GM19324 (cell line): Measurements from ENCODE around the gene PAPLN.

Experiments
- ATAC-seq: cut with Tn5 transposase; IDR thresholded peaks from one replicate; pipeline ENCODE4 v1.9.1; 2021; ENCODE audit warnings: mild to moderate bottlenecking, moderate library complexity; ENCODE audit not compliant: unreplicated experiment, low FRiP score

PAPLN gene

GRCh38 chr14:73227812-73228781 lies 9.2 kb upstream of the PAPLN start:
- ATAC-seq, result no peak

- no peak for ATAC-seq
Measured at GRCh38 chr14:73230051-73230450, 7.3 kb upstream of the PAPLN start.

GRCh38 chr14:73231981-73232851 lies 5.1 kb upstream of the PAPLN start:
- no peak for ATAC-seq

- no peak for ATAC-seq
Measured at GRCh38 chr14:73232984-73233383, 4.3 kb upstream of the PAPLN start.

GRCh38 chr14:73233564-73233963 lies 3.7 kb upstream of the PAPLN start:
- no peak for ATAC-seq

- ATAC-seq, result no peak
Measured at GRCh38 chr14:73234029-73234428, 3.3 kb upstream of the PAPLN start.

GRCh38 chr14:73234586-73235394 lies 2.5 kb upstream of the PAPLN start:
- ATAC-seq, result no peak

- no peak for ATAC-seq
Measured at GRCh38 chr14:73235531-73236155, 1.7 kb upstream of the PAPLN start.

- ATAC-seq, result no peak
Measured at GRCh38 chr14:73236157-73236556, 1.1 kb upstream of the PAPLN start.

GRCh38 chr14:73236752-73237218 lies 521 bp upstream of the PAPLN start:
- ATAC-seq, result no peak

GRCh38 chr14:73237786-73238423 lies 599 bp downstream of the PAPLN start:
- ATAC-seq, result no peak

- ATAC-seq, result no peak
Measured at GRCh38 chr14:73238424-73238852, 1.1 kb downstream of the PAPLN start.

GRCh38 chr14:73238941-73239340 lies 1.6 kb downstream of the PAPLN start:
- no peak for ATAC-seq

- no peak for ATAC-seq
Measured at GRCh38 chr14:73239393-73240241, 2.3 kb downstream of the PAPLN start.

- no peak for ATAC-seq
Measured at GRCh38 chr14:73240816-73241480, 3.6 kb downstream of the PAPLN start.

- no peak for ATAC-seq
Measured at GRCh38 chr14:73241481-73242165, 4.3 kb downstream of the PAPLN start.

GRCh38 chr14:73242357-73242901 lies 5.1 kb downstream of the PAPLN start:
- no peak for ATAC-seq
